Calu3 (cell line): ENCODE results near the gene PLEKHG5. TPM values are rescaled to one million over a fixed set of nuclear protein-coding genes. Genes with fewer than 3 reads are reported as not detected.

ENCODE experiments used
- BruUV-seq: library from RNA; stranded (reverse); fragments of 400-500 nt; replicated peaks from 2 replicates; lab custom pipeline; 2021; lab: Mats Ljungman, UMichigan
- CTCF ChIA-PET: fragments of 300-600 bp; sonication (Branson Sonifier 250); formaldehyde crosslinking; loops from one replicate; lab custom pipeline; 2022; ENCODE audit warnings: antibody characterized with exemption; lab: Charles Lee
- DNase-seq: peaks from one replicate; pipeline ENCODE4 v3.0.0; 2022
- H3K27ac Mint-ChIP-seq: one replicate; pipeline ENCODE4 v1.8.0; 2022; ENCODE audit warnings: mixed read lengths; ENCODE audit not compliant: unreplicated experiment
- H3K27me3 Mint-ChIP-seq: one replicate; pipeline ENCODE4 v1.8.0; 2022; ENCODE audit warnings: mixed read lengths; ENCODE audit not compliant: unreplicated experiment
- H3K36me3 Mint-ChIP-seq: one replicate; pipeline ENCODE4 v1.8.0; 2022; ENCODE audit warnings: mild to moderate bottlenecking, moderate library complexity, mixed read lengths; ENCODE audit not compliant: insufficient read depth, unreplicated experiment
- H3K4me1 Mint-ChIP-seq: one replicate; pipeline ENCODE4 v1.8.0; 2022; ENCODE audit warnings: mild to moderate bottlenecking, low read depth, mixed read lengths; ENCODE audit not compliant: unreplicated experiment
- H3K4me3 Mint-ChIP-seq: one replicate; pipeline ENCODE4 v1.8.0; 2022; ENCODE audit warnings: mild to moderate bottlenecking, low read depth, moderate library complexity, mixed read lengths; ENCODE audit not compliant: unreplicated experiment
- H3K9me3 Mint-ChIP-seq: one replicate; pipeline ENCODE4 v1.8.0; 2022; ENCODE audit warnings: low read depth, mixed read lengths; ENCODE audit not compliant: unreplicated experiment
- intact Hi-C: fragments of 100-400 bp; cut with micrococcal nuclease; formaldehyde crosslinking; loops from one replicate; pipeline ENCODE4 v1.10.0; 2022; ENCODE audit not compliant: unreplicated experiment
- total RNA-seq: library from RNA; stranded (reverse); gene quantifications from 2 replicates; pipeline ENCODE4 v1.2.3, GENCODE V29; 2022
- TF ChIP-seq, protein P1 (sequence below): fragments of 200-600 bp; IDR thresholded peaks from one replicate; pipeline ENCODE4 v1.8.0; 2022; ENCODE audit warnings: antibody characterized with exemption; ENCODE audit not compliant: unreplicated experiment

PLEKHG5 gene
- total RNA-seq, 1 experiment from 2014 or later, result 5.1 TPM

DNA sequence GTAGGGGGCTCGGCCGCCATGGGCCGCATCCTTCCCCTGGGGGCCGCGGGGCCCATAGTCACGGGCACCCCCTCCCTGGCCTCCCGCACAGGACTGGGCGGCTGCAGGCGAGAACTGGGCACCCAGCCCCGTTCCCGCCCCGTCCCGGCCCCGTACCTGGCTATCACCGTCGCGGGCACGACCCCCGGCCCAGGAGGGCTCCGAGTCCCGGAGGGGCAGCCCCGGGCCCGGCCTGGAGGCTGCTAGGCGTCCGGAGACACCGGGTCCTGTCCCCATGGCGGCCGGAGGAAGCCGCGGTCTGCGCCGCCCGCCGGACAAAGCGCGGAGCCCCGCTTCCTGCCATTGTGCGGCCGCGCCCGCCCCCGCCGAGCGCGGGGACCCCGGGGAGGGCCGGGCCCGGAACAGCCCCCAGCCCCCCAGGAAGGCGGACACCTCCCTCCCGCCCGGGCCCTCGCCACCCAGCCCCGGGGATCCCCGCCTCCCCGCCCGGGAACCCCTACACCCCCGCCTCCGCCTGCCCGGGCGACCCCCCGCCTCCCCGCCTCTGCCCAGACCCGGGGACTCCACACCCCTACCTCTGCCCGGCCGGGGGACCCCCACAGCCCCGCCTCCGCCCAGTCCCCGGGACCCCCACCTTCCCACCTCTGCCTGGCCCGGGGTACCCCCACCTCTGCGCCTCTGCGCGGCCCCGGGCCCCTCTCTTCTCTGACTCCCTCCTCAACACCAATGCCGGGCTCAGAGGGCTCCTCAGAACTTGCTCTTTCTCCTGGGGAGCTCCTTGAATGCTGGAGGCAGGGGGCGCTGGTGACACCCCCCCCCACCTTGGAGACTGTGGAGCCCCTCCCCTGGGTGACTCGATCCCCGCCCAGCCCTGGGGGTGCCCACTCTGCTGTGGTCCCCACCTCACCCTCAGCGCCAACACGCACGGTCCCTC, 6.0 kb downstream of the PLEKHG5 start:
- no peaks in the 10 kb centered on the region for H3K9me3 Mint-ChIP-seq
- peaks cover 59% of the 10 kb centered on the region for H3K27me3 Mint-ChIP-seq
- BruUV-seq, result no TSS peak
- peaks cover 15% of the 10 kb centered on the region for H3K36me3 Mint-ChIP-seq
- no peak for DNase-seq
- H3K4me1 Mint-ChIP-seq, result no peaks in the 10 kb centered on the region
- TF ChIP-seq, protein P1, sequence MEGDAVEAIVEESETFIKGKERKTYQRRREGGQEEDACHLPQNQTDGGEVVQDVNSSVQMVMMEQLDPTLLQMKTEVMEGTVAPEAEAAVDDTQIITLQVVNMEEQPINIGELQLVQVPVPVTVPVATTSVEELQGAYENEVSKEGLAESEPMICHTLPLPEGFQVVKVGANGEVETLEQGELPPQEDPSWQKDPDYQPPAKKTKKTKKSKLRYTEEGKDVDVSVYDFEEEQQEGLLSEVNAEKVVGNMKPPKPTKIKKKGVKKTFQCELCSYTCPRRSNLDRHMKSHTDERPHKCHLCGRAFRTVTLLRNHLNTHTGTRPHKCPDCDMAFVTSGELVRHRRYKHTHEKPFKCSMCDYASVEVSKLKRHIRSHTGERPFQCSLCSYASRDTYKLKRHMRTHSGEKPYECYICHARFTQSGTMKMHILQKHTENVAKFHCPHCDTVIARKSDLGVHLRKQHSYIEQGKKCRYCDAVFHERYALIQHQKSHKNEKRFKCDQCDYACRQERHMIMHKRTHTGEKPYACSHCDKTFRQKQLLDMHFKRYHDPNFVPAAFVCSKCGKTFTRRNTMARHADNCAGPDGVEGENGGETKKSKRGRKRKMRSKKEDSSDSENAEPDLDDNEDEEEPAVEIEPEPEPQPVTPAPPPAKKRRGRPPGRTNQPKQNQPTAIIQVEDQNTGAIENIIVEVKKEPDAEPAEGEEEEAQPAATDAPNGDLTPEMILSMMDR, result no peak
- H3K27ac Mint-ChIP-seq, result no peak overlapping the region
- H3K4me3 Mint-ChIP-seq, result peak overlapping the region; percentile 57
- CTCF ChIA-PET, result interaction anchor here (0.9 kb wide), 1 partner anchor 9 kb away, joined by 6 read pairs; no protein-coding TSS in a partner anchor
- intact Hi-C loops, result loop anchor here (5.0 kb wide), 2 partner anchors 162 to 732 kb away; no protein-coding TSS in a partner anchor

DNA sequence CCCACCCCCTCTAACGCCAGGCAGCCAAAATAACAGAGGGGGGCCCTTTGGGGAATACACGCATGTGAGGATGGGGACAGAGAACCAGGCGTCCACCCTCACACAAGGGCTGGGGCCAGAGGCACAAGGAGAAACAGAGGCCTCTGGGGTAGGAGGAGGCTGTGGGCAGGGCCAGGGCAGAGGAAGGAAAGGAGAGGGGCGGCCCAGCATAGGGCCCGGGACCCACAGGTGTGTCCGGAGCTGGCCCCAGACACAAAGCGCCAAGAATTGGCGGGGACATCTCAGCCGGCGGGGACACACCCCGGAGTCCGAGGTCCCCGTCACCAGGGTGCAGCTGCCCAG, 6.7 kb downstream of the PLEKHG5 start:
- no peak for DNase-seq

DNA sequence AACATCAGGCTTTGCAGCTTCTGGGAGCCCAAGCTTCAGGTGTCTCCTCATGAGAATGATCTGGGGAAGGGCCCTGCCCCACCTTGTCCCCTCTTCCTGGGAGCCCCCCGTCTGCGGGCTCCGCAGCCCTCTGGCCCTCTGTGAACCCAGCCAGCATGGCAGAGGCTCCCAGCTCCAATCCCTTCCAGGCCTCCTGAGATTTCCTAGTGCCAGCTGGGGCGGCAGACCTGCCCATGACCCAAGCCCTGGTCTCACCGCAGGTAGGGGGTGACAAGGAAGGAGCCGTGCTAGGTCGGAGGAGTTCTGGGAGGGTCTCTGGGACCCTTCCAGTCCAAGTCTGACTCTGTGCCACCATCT, 7.7 kb downstream of the PLEKHG5 start:
- intact Hi-C loops, result no loop called here
- no TSS peak for BruUV-seq
- H3K4me1 Mint-ChIP-seq, result no peaks in the 10 kb centered on the region
- H3K27me3 Mint-ChIP-seq, result peaks cover 59% of the 10 kb centered on the region
- TF ChIP-seq, protein P1, result no peak
- H3K36me3 Mint-ChIP-seq, result peaks cover 9% of the 10 kb centered on the region
- DNase-seq, result no peak
- H3K27ac Mint-ChIP-seq, result no peak overlapping the region
- CTCF ChIA-PET, result interaction anchor here (1.1 kb wide), 1 partner anchor 9 kb away, joined by 3 read pairs; no protein-coding TSS in a partner anchor
- no peak overlapping the region for H3K4me3 Mint-ChIP-seq
- no peaks in the 10 kb centered on the region for H3K9me3 Mint-ChIP-seq

More for the DNA sequence above, 6.7 kb downstream of the PLEKHG5 start:
- BruUV-seq, result no TSS peak
- Mint-ChIP-seq H3K9me3 (no peaks in the 10 kb centered on the region), H3K4me3 (peak overlapping the region; percentile 33), H3K27ac (no peak overlapping the region), H3K36me3 (peaks cover 9% of the 10 kb centered on the region), H3K4me1 (no peaks in the 10 kb centered on the region), H3K27me3 (peaks cover 59% of the 10 kb centered on the region)
- CTCF ChIA-PET, result no interaction called here
- TF ChIP-seq, protein P1, result no peak
- intact Hi-C loops, result loop anchor here (5.0 kb wide), 2 partner anchors 163 to 733 kb away; no protein-coding TSS in a partner anchor

DNA sequence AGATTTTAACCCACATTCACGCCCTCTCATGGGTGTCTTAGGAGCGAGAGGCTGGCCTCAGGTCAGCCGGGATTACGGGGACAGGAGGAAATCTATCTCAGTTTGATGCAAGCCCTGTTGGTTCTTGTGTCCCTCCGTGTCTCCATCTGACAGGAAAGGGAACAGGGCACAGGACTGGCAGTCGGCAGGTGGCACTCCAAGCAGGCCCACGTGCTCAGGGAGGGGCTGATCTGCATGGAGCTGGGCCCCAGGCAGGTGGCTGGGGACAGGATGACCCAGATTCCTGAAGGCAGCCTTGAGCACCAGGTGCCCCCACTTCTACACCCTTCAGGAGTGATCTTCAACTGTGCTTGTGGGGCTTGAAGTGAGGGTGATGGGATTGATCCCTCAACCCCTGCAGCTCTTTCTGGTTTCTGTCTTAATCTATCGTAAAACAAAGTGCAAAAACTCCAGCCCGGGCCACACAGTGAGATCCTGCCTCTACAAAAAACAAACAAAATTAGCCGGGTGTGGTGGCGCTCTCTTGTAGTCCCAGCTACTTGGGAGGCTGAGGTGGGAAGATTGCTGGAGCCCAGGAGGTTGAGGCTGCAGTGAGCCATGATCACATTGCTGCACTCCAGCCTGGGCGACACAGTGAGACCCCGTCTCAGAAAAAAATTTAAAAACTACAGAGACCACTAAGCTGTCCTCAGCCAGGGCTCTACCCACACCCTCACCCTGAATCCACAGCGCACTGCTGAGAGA, 8.3 kb downstream of the PLEKHG5 start:
- H3K27ac Mint-ChIP-seq, result no peak overlapping the region
- no TSS peak for BruUV-seq
- no peaks in the 10 kb centered on the region for H3K4me1 Mint-ChIP-seq
- DNase-seq, result peak; percentile 60
- H3K36me3 Mint-ChIP-seq, result peaks cover 9% of the 10 kb centered on the region
- H3K4me3 Mint-ChIP-seq, result no peak overlapping the region
- H3K9me3 Mint-ChIP-seq, result no peaks in the 10 kb centered on the region
- CTCF ChIA-PET, result interaction anchor here (1.0 to 1.1 kb wide), 2 partner anchors 9 to 11 kb away, joined by 3 to 4 read pairs; no protein-coding TSS in a partner anchor
- intact Hi-C loops, result no loop called here
- H3K27me3 Mint-ChIP-seq, result peaks cover 56% of the 10 kb centered on the region
- TF ChIP-seq, protein P1, result no peak
